ENCODE data around the gene TUSC2. TPM values are rescaled to one million over a fixed set of nuclear protein-coding genes. Genes with fewer than 3 reads are reported as not detected.

The TUSC2 gene
- total RNA-seq, 6 experiments from 2014 or later = 9.7 to 36.9 (median 12.5) TPM

- Histone ChIP-seq H3K27me3 (no peaks in the 10 kb centered on the region), H3K27ac (peak overlapping the region; percentile 33 to 95 (median 86)), H3K9me3 (no peaks in the 10 kb centered on the region), H3K36me3 (no peaks in the 10 kb centered on the region), H3K4me3 (peak overlapping the region; percentile 39 to 55 (median 46)), H3K4me1 (peaks cover 0 to 21% (median 6%) of the 10 kb centered on the region in 4 donors)
- intact Hi-C loops (cut with DNase I) = loop anchor here (10.0 kb wide), 2 partner anchors 205 to 215 kb away; no protein-coding TSS in a partner anchor
- ATAC-seq (no peak), DNase-seq (no peak)
- WGBS (ENCODE audit: insufficient coverage, low coverage, low lambda C conversion rate, missing lambda C conversion rate) = 41% methylated on average over 9 of the region's 9 CpGs
- TF ChIP-seq, protein P1, sequence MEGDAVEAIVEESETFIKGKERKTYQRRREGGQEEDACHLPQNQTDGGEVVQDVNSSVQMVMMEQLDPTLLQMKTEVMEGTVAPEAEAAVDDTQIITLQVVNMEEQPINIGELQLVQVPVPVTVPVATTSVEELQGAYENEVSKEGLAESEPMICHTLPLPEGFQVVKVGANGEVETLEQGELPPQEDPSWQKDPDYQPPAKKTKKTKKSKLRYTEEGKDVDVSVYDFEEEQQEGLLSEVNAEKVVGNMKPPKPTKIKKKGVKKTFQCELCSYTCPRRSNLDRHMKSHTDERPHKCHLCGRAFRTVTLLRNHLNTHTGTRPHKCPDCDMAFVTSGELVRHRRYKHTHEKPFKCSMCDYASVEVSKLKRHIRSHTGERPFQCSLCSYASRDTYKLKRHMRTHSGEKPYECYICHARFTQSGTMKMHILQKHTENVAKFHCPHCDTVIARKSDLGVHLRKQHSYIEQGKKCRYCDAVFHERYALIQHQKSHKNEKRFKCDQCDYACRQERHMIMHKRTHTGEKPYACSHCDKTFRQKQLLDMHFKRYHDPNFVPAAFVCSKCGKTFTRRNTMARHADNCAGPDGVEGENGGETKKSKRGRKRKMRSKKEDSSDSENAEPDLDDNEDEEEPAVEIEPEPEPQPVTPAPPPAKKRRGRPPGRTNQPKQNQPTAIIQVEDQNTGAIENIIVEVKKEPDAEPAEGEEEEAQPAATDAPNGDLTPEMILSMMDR (IDR thresholded peaks at IDR 0.05) = no peak
- TF ChIP-seq POLR2A (IDR thresholded peaks at IDR 0.05) = no peak
These were observed 12.1 kb upstream of the TUSC2 start for GRCh38 chr3:50340147-50340447.

GRCh38 chr3:50339485-50340146 lies 11.6 kb upstream of the TUSC2 start:
- Histone ChIP-seq H3K4me1 (peaks cover 0 to 22% (median 7%) of the 10 kb centered on the region in 4 donors), H3K9me3 (no peaks in the 10 kb centered on the region), H3K4me3 (peak overlapping the region in 2 of 3 donors; percentile 46 to 55), H3K27ac (peak overlapping the region; percentile 33 to 95 (median 86)), H3K36me3 (no peaks in the 10 kb centered on the region), H3K27me3 (no peaks in the 10 kb centered on the region)
- ATAC-seq (no peak), DNase-seq (no peak)
- intact Hi-C loops (cut with DNase I) = loop anchor here (10.0 kb wide), 2 partner anchors 205 to 215 kb away; no protein-coding TSS in a partner anchor
- 79% methylated on average over 9 of the region's 14 CpGs for WGBS (ENCODE audit: insufficient coverage, low coverage, low lambda C conversion rate, missing lambda C conversion rate)
- TF ChIP-seq POLR2A (IDR thresholded peaks at IDR 0.05) = no peak
- TF ChIP-seq, protein P1 (IDR thresholded peaks at IDR 0.05) = no peak

- DNase-seq = no peak
- ATAC-seq = no peak
- no peaks in the 10 kb centered on the region for H3K36me3 ChIP-seq
- H3K9me3 ChIP-seq = no peaks in the 10 kb centered on the region
- peaks cover 0 to 22% (median 8%) of the 10 kb centered on the region in 4 donors for H3K4me1 ChIP-seq
- H3K27ac ChIP-seq = peak overlapping the region in 2 of 3 donors; percentile 86 to 95
- WGBS (ENCODE audit: insufficient coverage, low coverage, low lambda C conversion rate, missing lambda C conversion rate) = 66% methylated on average over 3 of the region's 5 CpGs
- TF ChIP-seq POLR2A (IDR thresholded peaks at IDR 0.05) = no peak
- TF ChIP-seq, protein P1 (IDR thresholded peaks at IDR 0.05) = no peak
- peak overlapping the region in 1 of 3 donors; percentile 55 for H3K4me3 ChIP-seq
- H3K27me3 ChIP-seq = no peaks in the 10 kb centered on the region
- intact Hi-C loops (cut with DNase I) = no loop called here
These were observed 10.9 kb upstream of the TUSC2 start for GRCh38 chr3:50338965-50339364.

GRCh38 chr3:50337175-50337861 lies 9.3 kb upstream of the TUSC2 start:
- ATAC-seq (peak; percentile 84 to 93 (median 90)), DNase-seq (peak; percentile 100)
- no peaks in the 10 kb centered on the region for H3K27me3 ChIP-seq
- H3K4me1 ChIP-seq = peaks cover 0 to 22% (median 8%) of the 10 kb centered on the region in 4 donors
- intact Hi-C loops (cut with DNase I) = no loop called here
- H3K36me3 ChIP-seq = no peaks in the 10 kb centered on the region
- 0% methylated on average over 13 of the region's 79 CpGs for WGBS (ENCODE audit: insufficient coverage, low coverage, low lambda C conversion rate, missing lambda C conversion rate)
- H3K9me3 ChIP-seq = no peaks in the 10 kb centered on the region
- peak; percentile 92 for TF ChIP-seq POLR2A (IDR thresholded peaks at IDR 0.05)
- TF ChIP-seq, protein P1 (IDR thresholded peaks at IDR 0.05) = no peak
- peak overlapping the region; percentile 83 to 97 (median 95) for H3K4me3 ChIP-seq
- peak overlapping the region; percentile 86 to 95 (median 93) for H3K27ac ChIP-seq
